Stimulated activated CD4-positive, alpha-beta T cell treated with anti-CD3 and anti-CD28 coated beads, Interleukin-4, amount 100 ng/mL, for 4 hours (primary cell): ENCODE measurements around the gene TMOD2.

Source experiments
- DNase-seq, 2 experiments: peaks; one replicate each; pipeline ENCODE4 v3.0.0-alpha.2; 2020

Gene TMOD2

GRCh38 chr15:51736751-51737521, 14.5 kb upstream of the TMOD2 start:
- peak; percentile 52 to 68 for DNase-seq

GRCh38 chr15:51737522-51738305, 13.7 kb upstream of the TMOD2 start, which contains the start of gene LYSMD2:
Gene LYSMD2 (minus strand): TSS chr15:51737655. CDS start chr15:51737622, 33 bp downstream.
- DNase-seq, result peak; percentile 74 to 80

- no peak for DNase-seq
Measured at GRCh38 chr15:51738553-51738952, 12.8 kb upstream of the TMOD2 start.

GRCh38 chr15:51739061-51739712, 12.2 kb upstream of the TMOD2 start:
- no peak for DNase-seq

DNA sequence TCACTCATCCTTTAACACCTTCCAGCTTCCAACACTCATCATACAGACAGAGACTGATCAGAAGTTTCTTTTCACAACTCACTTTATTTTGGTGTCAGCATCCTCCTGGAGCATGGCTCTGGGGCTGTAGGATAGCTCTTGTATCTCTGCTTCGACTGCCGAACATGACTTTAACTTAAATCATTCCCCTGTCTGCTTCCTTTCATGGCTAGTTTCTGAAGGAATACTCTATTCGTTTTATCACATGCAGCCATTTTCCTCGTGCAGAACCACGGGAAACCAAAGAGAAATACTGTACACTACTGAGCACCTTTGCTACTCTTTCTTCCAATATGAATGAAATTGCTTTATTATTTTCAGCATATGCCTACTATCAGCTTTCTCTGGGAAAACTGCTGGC, 2.1 kb upstream of the TMOD2 start:
- no peak for DNase-seq

DNA sequence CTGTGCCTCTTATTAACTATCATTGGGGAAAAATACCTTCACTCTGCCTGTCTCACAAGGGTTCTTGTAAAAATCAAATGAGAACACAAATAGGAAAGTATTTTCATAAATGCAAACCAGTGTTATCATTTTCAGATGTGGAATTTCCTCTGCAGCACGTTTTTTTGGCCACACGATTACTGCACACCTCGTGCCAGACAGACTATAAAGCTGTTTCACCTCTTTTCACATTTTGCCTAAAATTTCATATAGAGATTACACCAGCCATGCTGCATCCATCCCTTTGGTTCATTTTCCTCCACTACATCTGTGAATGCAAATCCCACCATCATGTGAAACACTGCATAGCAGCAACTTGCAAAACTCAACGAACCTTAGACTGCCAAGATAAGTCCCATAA, 1.2 kb upstream of the TMOD2 start:
- no peak for DNase-seq

GRCh38 chr15:51751697-51752683, 593 bp downstream of the TMOD2 start:
- no peak for DNase-seq

- no peak for DNase-seq
Measured at GRCh38 chr15:51752888-51753287, 1.5 kb downstream of the TMOD2 start.

DNA sequence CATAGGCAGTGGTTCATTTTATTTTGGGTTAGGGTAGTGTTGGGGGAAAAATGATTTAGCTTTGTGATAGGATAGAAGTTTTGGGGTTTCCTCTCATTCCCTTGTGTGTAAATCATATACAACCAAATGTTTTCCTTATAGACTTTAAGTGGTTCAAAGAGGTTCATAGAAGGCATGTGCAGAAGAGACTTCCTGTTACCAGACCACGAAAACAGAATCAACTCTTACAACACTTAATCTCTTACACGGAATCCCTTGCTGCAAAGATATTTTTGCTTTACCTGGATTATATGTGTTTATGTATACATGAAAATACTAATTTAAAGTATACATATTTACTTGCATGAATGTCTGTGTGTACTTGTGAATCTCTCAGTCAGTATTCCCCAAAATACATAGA, 2.9 kb downstream of the TMOD2 start:
- DNase-seq, result no peak

GRCh38 chr15:51755790-51756189, 4.4 kb downstream of the TMOD2 start:
- no peak for DNase-seq

DNA sequence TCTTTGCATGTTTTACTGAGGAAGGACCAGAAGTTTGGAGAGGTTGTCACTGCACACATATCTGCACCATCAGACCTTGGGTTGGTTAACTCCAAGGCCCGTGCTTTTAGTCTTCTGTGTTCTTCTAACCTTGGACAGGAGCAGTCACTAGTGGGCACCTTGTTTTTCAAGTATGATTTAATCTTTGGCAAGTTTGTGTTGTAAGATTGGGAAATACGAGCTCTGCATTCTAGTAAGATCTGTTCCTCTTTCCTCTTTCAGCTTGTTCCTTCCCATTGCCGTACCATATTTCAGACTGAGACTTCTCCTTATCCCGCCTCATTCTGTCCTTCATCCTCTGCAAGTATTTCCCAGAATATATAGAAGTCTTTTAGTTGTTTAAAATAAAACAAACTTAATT, 5.1 kb downstream of the TMOD2 start:
- DNase-seq, result no peak

- no peak for DNase-seq
Measured at GRCh38 chr15:51757450-51757849, 6.1 kb downstream of the TMOD2 start.

DNA sequence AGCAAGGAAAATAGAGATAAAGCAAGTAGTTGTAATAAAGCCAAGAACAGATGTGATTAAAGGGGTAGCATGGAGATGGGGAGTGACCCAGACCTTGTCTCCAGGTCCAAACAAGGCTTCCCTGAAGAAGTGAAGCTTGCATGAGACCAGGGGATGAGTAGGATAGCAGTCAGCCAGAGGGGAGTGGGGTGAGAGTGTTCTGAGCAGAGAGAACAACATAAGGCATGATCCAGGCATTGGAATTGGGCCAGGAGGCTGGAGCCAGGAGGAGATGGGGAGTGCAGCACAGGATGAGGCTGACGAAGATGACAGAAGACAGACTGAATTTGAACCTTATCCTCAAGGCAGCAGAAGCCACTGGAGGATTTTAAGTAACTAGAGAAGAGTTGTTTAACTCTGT, 7.2 kb downstream of the TMOD2 start:
- DNase-seq, result no peak

DNA sequence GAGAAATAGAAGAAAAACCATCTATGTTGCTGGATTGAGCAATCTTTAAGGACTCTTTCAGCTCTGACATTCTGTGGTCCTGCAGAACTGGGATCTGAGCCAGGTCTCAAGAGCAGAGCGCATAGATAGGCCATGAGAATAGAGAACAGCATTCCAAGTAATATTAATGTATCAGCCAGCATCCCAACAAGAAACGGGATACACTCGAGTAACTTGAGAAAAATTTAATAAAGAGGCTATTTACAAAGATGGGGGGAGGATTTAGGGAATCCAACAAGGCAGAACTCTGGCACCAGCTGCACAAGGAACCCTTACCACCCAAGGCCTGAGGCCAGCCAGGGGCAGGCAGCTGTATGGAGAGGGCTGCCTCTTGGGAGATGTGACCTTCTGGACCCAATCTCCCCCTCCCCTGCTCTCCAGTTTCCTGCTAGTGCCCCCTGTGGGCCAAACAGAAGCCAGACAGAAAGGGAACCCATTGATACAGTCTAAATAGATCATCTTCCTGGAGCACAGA, 8.2 kb downstream of the TMOD2 start:
- no peak for DNase-seq

GRCh38 chr15:51760805-51761204, 9.4 kb downstream of the TMOD2 start:
- DNase-seq, result no peak

DNA sequence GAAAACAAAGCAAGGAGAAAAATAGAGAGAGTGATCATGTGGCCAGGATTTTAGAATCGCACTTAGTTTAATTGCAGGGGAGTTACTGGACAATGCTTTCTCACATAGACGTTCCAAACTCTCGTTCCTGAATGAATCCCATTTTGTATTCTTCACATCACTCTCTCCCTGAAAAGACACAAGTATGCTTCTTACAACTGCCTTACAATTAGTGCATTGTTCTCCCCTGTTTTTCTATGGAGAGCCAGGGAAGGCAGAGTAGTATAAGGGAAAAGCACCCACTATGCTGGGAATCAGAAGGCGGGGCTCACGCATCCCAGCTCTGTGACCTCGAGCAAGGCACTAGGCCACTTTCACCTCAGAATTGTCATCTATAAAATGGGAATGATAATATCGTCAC, 14.4 kb downstream of the TMOD2 start:
- no peak for DNase-seq

GRCh38 chr15:51766341-51766740, 14.9 kb downstream of the TMOD2 start:
- no peak for DNase-seq

GRCh38 chr15:51768018-51768417, 16.6 kb downstream of the TMOD2 start:
- no peak for DNase-seq

GRCh38 chr15:51770902-51771301, 19.5 kb downstream of the TMOD2 start:
- DNase-seq, result no peak

GRCh38 chr15:51771773-51772172, 20.4 kb downstream of the TMOD2 start:
- DNase-seq, result no peak

- DNase-seq, result no peak
Measured at GRCh38 chr15:51774916-51775315, 23.5 kb downstream of the TMOD2 start.
